Vagina (tissue), 2 donors: ENCODE measurements around the gene ST8SIA1.

Source experiments
- POLR2A ChIP-seq, 2 donors: fragments of 450-650 bp; IDR thresholded peaks; one replicate each; pipeline ENCODE4 v1.6.1; 2017; ENCODE audit warnings: antibody characterized with exemption in 2 of 2, mild to moderate bottlenecking in 2 of 2, moderate library complexity in 2 of 2
- TF ChIP-seq, protein P1 (sequence below), 3 experiments: fragments of 450-650 bp in 2 of 3; fragments of 200-600 bp in 1 of 3; sonication (generic) in 1 of 3; IDR thresholded peaks; one replicate each; pipeline ENCODE4 v1.5.1; 2017 to 2019; ENCODE audit warnings: antibody characterized with exemption in 3 of 3, mild to moderate bottlenecking in 2 of 3, moderate library complexity in 2 of 3

- TF ChIP-seq, protein P1, sequence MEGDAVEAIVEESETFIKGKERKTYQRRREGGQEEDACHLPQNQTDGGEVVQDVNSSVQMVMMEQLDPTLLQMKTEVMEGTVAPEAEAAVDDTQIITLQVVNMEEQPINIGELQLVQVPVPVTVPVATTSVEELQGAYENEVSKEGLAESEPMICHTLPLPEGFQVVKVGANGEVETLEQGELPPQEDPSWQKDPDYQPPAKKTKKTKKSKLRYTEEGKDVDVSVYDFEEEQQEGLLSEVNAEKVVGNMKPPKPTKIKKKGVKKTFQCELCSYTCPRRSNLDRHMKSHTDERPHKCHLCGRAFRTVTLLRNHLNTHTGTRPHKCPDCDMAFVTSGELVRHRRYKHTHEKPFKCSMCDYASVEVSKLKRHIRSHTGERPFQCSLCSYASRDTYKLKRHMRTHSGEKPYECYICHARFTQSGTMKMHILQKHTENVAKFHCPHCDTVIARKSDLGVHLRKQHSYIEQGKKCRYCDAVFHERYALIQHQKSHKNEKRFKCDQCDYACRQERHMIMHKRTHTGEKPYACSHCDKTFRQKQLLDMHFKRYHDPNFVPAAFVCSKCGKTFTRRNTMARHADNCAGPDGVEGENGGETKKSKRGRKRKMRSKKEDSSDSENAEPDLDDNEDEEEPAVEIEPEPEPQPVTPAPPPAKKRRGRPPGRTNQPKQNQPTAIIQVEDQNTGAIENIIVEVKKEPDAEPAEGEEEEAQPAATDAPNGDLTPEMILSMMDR (IDR thresholded peaks at IDR 0.05) = no peak
- no peak for TF ChIP-seq POLR2A (IDR thresholded peaks at IDR 0.05)
Measured at GRCh38 chr12:22276867-22277266, 57.6 kb downstream of the ST8SIA1 start.
